GM19193 (cell line): ENCODE data around the gene KAT2B.

Experiments used
- POLR2A ChIP-seq: IDR thresholded peaks from 4 replicates; pipeline ENCODE4 v1.6.1; 2011; ENCODE audit not compliant: insufficient read depth, insufficient read length; ENCODE audit errors: extremely low read depth

The KAT2B gene

GRCh38 chr3:20055020-20055775 is 15.0 kb downstream of the KAT2B start:
- TF ChIP-seq POLR2A = no peak

- no peak for TF ChIP-seq POLR2A
Measured at GRCh38 chr3:20055842-20056241, 15.6 kb downstream of the KAT2B start.

- TF ChIP-seq POLR2A = no peak
Measured at GRCh38 chr3:20056725-20057611, 16.7 kb downstream of the KAT2B start.

DNA sequence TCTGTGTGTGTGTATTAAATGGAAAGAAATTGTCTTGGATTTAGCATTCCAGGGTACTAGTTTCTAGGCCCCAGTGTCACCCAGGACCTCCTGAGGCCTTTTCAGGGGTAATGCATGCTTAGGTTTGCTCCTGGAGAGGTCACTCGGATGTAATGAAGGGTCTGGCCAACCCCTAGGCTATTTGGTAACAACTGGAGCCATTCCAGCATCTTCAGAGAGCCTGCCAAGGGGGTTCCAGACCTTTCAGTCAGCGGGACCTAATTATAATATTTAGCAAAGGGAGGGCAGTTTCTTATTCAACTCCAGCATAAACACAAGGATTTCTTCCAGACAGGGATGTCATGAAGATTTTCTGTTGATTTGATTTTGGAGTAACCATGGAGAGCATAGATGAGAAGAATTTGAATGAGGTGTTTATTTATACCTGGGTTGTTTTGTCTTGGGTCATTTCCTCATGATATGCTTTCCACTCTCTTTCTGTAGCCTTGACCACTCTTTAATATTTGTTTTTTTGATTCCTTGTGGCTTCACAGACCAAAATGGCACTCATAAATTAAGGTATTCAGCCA is 17.4 kb downstream of the KAT2B start:
- TF ChIP-seq POLR2A = no peak

- TF ChIP-seq POLR2A = no peak
Measured at GRCh38 chr3:20059929-20060328, 19.7 kb downstream of the KAT2B start.

- no peak for TF ChIP-seq POLR2A
Measured at GRCh38 chr3:20060974-20061685, 20.9 kb downstream of the KAT2B start.

- no peak for TF ChIP-seq POLR2A
Measured at GRCh38 chr3:20062996-20063395, 22.8 kb downstream of the KAT2B start.

DNA sequence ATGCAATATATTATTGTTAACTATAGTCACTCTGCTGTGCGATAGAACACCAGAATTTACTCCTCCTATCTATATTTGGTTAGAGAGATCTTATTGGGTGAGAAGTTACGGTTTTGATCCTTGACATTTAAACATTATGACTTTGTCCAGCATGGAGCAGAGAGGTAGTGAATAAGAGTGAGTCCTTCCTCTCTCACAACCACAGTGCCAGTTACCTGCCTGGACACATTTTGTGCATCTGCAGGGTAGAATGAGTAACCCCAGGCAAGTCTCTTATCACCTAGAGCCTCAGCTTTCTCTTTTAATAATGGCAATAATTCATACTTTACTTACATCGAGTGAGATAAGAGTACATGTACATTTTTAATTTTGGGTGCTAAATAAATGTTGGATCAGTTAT is 24.1 kb downstream of the KAT2B start:
- TF ChIP-seq POLR2A = no peak

DNA sequence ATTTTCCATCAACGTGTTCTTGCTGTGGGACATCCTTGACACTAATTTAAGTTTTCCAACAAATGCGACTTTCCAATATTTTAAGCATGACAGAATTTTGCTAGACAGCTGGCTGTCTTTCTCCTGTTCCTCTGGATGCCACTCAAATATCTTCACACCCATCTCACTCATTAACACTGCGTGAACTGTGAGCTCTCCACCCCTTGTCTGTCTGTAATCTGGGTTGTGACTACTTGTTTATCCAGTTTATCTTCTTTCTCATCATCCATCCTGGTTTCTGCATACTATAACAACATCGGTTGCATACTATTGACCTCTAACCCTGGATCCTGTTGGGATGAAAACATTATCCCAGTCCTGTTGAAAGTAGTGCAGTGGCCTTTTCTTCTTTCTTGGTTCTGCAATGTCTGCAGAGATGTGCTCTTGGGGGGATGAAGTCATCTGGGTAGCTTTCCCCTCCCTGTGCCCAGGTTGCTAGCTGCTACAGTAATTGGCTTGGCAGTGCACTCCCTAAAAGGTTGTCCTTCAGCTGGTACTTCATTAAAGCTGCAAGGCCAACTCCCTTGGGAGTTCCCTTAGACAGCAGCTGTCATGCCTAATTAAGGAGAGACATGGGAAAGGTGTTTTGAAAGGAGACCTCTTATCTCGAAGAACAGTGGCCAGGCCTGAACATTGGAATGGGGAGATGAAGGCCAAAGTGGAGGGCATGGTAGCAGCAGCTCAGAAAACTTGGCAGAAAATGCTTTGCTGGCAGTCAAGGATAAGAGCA is 24.7 kb downstream of the KAT2B start:
- no peak for TF ChIP-seq POLR2A

DNA sequence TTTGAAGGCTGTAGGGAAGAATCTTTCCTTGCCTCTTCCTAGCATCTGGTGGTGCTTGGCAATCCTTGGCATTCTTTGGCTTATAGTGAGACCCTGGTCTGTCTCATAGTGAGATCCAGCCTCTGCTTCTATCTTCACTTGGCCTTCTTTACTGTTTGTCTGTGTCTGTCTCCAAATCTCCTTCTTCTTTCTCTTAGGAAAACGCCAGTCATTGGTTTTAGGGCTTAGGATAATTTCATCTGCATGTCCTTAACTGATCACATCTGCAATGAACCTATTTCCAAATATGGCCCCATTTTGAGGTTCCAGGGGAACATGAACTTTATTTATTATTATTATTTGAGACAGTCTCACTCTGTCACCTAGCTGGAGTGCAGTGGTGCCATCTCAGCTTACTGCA is 25.8 kb downstream of the KAT2B start:
- TF ChIP-seq POLR2A = no peak

- TF ChIP-seq POLR2A = no peak
Measured at GRCh38 chr3:20066850-20067617, 26.8 kb downstream of the KAT2B start.

DNA sequence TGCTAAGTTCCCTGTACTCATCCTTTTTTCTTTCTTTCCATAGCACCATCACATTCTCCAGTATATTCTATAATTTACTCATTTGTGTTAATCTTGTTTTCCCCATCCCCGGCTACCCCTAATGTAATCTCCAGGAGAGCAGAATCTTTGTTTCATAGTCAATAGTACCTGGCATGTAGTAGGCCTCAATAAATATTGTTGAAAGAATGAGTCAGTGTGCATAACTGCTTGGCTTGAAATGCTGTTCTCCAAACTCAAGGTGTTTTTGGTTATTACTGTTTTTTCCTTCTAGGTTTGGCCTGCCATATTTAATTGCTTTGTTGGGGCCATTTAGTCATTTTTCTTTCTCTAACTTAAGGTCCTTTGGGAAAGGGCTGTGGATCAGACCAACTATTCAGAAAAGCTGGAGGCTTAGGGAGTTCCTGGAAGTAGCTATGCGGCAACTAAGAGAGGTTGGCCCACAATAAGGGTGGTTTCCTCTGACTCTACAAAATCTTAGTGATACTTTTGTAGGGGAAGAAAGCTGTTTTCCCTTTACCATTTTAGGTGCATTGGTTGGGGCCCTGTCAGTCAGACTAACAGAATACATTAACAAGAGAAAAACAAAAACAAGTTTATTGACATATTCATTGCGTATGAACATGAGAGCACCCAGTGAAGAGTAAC is 28.4 kb downstream of the KAT2B start:
- TF ChIP-seq POLR2A = no peak

GRCh38 chr3:20069178-20069532 is 28.9 kb downstream of the KAT2B start:
- no peak for TF ChIP-seq POLR2A
